NCI-H1092 (cell line): Measurements from ENCODE around the gene MAD2L1BP.

Experiments
- DNase-seq: peaks from one replicate; lab custom pipeline; 2025; lab: John Stamatoyannopoulos, UW

MAD2L1BP gene

GRCh38 chr6:43667245-43668150, 31.9 kb downstream of the MAD2L1BP start:
- DNase-seq: peak; percentile 80

DNA sequence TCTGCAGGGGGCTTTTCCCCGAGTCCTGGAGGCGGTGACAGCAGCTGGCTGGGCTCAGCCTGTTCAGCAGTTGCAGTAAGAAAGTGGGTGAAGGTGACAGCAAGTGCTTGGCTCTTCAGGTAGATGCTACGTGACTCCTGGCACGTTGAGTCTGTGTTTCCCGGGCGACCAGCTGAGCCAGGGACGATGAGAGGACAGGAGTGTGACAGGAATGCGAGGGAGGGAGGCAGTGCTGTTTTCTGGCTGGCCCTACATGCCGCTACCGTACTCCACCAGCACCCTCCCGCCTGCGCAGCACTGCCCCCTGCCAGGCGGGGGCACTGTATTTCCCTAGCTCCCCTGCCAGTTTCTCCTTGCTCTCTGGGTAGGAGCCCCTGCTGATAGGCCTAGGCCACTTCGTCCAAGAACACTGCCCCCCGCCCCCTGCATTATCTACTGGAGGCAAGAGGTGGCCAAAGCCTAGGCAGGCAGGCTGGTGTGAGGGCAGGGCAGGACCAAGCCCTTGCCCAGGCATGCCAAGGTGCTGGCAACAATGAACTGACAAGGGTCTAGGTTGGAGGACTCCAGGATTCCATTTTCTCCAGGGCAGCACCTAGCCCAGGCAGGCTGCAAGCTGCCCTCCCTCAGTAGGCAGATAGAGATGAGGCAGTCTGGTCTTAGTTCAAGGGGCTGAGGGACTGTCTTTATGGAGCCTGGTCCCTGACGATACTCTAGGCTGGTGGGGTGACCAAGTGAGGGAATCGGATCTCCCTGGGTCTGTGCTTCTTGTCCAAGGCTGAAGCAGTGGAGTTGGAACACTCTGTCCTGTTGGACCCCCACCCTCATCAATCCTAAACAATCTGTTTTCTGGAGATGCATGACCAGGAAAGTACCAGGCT, 32.8 kb downstream of the MAD2L1BP start:
- DNase-seq: peak; percentile 21

DNA sequence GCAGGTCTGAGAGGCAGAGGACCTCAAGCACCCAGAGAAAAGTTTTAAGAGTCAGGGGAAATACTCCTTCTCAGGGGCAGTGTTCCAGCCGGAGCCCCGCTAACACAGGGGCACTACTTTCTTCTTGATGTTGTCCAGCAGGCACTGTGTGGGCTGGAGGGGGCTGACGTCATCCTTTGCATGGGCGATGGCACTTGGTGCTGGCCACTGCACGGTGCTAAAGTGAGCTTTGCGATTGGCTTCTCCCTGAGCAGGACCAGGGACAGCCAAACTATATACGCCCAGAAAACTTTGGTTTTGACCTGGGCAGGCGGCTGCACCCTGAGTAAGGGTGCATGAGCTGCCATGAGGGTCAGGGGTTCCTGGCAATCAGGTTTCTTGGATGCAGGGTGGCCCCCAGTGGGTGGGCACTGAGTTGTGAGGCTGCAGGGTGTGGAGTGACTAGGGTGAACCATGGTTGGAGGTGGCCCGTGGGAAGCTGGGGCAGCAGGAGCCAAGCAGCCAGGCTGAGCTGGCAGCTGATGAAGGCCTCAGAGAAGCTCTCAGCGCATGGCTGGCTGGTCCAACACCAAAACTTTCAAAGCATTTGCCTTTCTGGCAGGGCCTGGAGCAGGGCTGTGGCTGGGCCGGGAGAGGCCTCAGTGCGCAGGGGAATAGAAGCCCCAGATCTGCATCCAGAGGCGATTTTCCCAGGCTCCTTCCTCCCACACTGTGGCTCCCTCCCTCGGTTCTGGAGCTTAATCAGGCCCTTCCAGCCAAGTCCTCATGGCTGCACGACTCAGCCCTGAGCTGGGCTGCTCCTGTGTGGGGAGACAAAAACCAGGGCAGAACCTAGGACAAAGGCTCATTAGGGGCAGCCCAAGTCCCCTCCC, 33.6 kb downstream of the MAD2L1BP start:
- no peak for DNase-seq

GRCh38 chr6:43669922-43670622, 34.4 kb downstream of the MAD2L1BP start:
- DNase-seq: no peak

- DNase-seq: no peak
These were observed 35.0 kb downstream of the MAD2L1BP start for GRCh38 chr6:43670623-43670986.

- no peak for DNase-seq
These were observed 35.6 kb downstream of the MAD2L1BP start for GRCh38 chr6:43671011-43671800.

DNA sequence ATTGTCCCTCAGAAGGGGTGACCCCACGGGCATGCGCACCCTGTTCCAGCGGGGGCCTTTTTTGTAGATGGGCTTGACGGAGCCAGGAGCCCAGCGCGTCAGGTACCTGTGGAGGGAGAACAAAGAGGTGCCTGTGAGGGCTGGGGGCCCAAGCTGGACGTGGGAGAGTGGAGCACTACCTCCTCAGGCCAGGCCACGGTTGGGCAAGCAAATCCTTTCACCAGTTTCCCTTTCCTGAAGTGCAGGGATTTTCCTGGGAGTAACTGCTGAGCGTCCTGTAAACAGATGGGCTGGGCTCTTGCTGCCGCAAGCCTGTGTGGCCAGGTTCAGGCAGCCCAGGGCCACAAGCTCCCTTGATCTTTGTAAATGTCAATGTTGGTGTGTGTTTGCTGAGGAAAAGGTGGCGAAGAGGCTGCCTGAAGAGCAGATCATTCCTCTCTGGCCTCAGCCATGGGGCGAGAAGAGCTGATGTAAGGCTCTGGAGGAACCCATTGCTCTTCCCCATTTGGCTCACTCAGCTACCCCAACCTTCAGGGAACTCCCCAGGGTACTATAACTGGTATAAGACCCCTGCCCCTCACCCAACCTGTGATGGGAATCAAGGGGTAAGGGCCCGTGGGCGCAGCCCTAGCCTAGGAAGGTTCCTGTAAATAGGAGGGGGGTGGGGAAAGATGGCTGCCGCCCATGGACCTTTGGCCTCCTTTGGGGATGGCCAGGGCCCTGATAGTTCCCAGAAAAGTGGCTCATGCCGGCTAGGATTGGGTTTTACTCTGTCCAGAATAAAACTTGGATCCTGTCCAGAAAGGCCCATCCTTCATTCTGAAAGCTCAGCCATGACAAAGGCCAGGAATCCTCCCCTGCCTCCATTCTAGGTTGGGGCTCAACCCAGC, 36.4 kb downstream of the MAD2L1BP start:
- no peak for DNase-seq

DNA sequence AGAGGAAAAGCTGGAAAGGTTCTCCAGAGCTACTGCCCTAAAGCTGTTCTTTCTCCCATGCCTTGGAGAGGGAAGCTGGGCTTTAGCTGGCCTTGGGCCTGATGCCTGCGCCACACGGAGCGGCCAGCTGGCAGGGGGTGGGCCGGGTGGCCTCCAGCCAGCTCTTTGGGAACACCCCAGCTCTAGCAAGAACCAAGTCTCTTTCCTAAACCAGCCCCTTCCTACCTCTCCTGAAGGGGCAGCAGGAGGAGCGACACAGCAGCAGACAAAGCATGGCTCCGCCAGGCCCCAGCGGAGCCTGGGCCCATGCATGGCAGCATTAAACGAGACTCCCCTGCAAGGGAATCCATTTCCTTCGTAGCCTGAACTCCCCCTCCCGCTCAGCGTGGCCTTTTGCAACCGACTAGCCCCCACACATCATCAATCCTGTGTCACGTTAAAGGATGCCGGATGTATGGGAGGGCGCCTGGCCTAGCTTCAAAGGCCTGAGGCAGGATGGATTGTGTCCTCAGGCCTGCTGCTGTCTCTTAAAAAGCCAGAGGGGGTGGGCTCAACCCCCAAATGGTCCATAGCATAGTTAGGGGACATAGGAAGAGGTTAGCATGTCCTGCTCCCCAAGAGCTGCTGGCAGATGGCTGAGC, 37.9 kb downstream of the MAD2L1BP start:
- no peak for DNase-seq

DNA sequence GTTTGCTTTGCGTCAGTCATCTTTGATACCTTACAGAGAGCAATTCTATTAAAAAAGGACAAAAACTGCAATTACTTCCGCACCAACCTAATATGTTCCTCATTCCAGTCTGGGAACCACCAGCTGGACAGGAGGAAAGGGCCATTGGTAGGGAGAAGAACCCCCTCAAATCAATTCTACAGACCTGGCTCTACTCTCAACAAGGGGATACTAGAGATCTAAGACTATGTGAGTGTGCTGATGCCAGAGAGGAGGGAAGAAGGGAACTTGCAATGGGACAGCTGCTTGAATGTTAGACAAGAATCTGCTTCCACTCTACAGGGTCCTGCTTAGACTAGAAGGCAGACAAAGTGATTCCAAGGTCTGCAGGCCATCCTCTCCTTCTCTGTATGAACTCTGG, 38.7 kb downstream of the MAD2L1BP start:
- no peak for DNase-seq

- no peak for DNase-seq
These were observed 39.3 kb downstream of the MAD2L1BP start for GRCh38 chr6:43674921-43675320.

GRCh38 chr6:43676962-43677606, 41.4 kb downstream of the MAD2L1BP start:
- DNase-seq: no peak

DNA sequence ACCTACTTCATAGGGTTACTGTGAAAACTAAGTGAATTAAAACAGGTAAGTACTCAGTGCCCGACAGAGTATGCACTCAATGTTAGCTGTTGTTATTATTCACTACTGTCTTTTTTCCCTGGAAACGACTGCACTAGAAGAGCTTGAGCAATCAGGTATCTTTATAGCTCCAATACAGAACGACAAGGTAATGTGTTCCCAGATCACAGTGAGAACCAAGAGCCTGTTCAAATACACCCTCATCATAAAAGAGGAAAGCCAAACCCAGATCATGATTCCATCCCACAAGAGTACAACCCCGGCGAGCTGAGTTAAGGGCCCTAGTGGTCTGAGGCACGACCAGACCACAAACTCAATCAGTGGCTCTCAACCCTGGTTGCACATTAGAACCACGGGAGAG, 42.1 kb downstream of the MAD2L1BP start:
- no peak for DNase-seq

DNA sequence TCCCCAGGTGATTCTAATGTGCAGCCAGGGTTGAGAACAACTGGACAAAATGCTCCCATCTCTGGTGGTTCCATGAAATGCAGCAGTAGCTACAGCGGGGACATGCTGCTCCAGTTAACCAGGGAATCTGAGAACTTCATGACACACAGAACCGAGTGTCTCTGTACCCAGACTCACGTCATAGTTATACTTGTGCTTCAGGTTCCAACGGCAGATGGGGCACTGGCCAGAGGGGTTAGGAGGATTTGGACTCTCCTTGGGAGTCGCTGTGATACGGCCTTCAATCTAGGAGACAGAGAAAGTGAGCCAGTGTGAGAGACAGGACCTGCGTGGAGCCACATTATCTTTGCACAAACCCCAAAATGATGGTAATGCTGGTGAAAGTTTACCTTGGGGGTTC, 42.7 kb downstream of the MAD2L1BP start:
- no peak for DNase-seq

DNA sequence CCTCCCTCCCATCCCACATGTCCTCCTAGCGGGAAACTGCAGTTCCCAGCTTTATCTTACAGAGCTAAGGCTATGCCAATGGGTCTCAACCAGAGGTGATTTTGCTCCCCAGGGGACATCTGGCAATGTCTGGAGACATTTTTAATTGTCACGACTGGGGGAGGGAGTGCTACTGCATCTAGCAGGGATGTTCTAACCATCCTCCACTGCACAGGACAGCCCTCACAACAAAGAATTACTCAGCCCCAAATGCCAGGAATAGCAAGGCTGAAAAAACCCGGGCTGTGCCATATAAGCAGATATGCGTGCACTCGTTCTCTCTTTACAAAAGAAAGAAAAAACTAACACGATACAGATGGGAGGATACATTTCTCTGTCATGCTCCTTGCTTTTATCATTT, 43.4 kb downstream of the MAD2L1BP start:
- no peak for DNase-seq

- no peak for DNase-seq
These were observed 44.9 kb downstream of the MAD2L1BP start for GRCh38 chr6:43680308-43681200.

GRCh38 chr6:43681303-43681702, 45.7 kb downstream of the MAD2L1BP start:
- DNase-seq: no peak

- no peak for DNase-seq
These were observed 47.2 kb downstream of the MAD2L1BP start for GRCh38 chr6:43682724-43683429.
